ENCODE measurements around the gene CORO6. TPM values are rescaled to one million over a fixed set of nuclear protein-coding genes. Genes with fewer than 3 reads are reported as not detected.

The CORO6 gene
- total and polyA plus RNA-seq, 2 of the 13 experiments (the other 11 are each of a cell fraction or from before 2014, with no cell fraction given) = 0.42 to 0.82 TPM

- peak; percentile 98 for TF ChIP-seq ZNF687 (CRISPR knock-in tag; IDR thresholded peaks at IDR 0.05)
- TF ChIP-seq GLI4 (CRISPR knock-in tag; IDR thresholded peaks at IDR 0.05; ENCODE audit: borderline replicate concordance) = no peak
- no peak for TF ChIP-seq ZMYM2 (CRISPR knock-in tag; IDR thresholded peaks at IDR 0.05)
- no peak for TF ChIP-seq CCAR2 (optimal IDR thresholded peaks at IDR 0.05; ENCODE audit: low read depth, low read length)
- TF ChIP-seq ZNF530 (CRISPR knock-in tag; IDR thresholded peaks at IDR 0.05; ENCODE audit: low read depth) = no peak
- TF ChIP-seq ZNF503 (CRISPR knock-in tag; IDR thresholded peaks at IDR 0.05) = no peak
- TF ChIP-seq ZBTB44 (CRISPR knock-in tag; IDR thresholded peaks at IDR 0.05) = peak; percentile 89
- TF ChIP-seq TBP (CRISPR knock-in tag; IDR thresholded peaks at IDR 0.05) = no peak
- TF ChIP-seq ZNF10 (CRISPR knock-in tag; IDR thresholded peaks at IDR 0.05; ENCODE audit: borderline replicate concordance, low read depth) = no peak
- no peak for TF ChIP-seq RARG (CRISPR knock-in tag; IDR thresholded peaks at IDR 0.05; ENCODE audit: low read depth)
- peak; percentile 64; the same call in 1 of the 2 replicates for TF ChIP-seq ZNF790 (CRISPR knock-in tag; IDR thresholded peaks at IDR 0.05; ENCODE audit: borderline replicate concordance)
- TF ChIP-seq NCOA1 (CRISPR knock-in tag; IDR thresholded peaks at IDR 0.05) = no peak
- TF ChIP-seq ZNF788 (CRISPR knock-in tag; IDR thresholded peaks at IDR 0.05; ENCODE audit: borderline replicate concordance) = peak; percentile 42; the same call in 1 of the 2 replicates
- TF ChIP-seq HIVEP1 (CRISPR knock-in tag; IDR thresholded peaks at IDR 0.05) = no peak; the same call in 1 of the 2 replicates
- no peak for TF ChIP-seq ZNF839 (CRISPR knock-in tag; IDR thresholded peaks at IDR 0.05; ENCODE audit: borderline replicate concordance)
- TF ChIP-seq ZHX1 (CRISPR knock-in tag; IDR thresholded peaks at IDR 0.05; ENCODE audit: low read depth) = no peak; the same call in 1 of the 2 replicates
- no peak for TF ChIP-seq JUN (CRISPR knock-in tag; IDR thresholded peaks at IDR 0.05)
- TF ChIP-seq ZNF136 (CRISPR knock-in tag; IDR thresholded peaks at IDR 0.05; ENCODE audit: low read depth) = 0 out of 2 replicates have a peak, but pooled peaks have one; percentile 38
Observed at GRCh38 chr17:29613352-29613837, 9.3 kb downstream of the CORO6 start (continued).
